Posterior cingulate gyrus (tissue), 11 donors: ENCODE data around the gene AARSD1.
A peak's percentile ranks its signal among the peaks of the same experiment; 100 is the strongest.
"Not testable (repeated sequence)": the region's sequence is repeated elsewhere in the genome, so short reads cannot be mapped to it uniquely, and the experiment has no call there.

Source experiments
- DNase-seq, 10 donors: peaks; one replicate each; pipeline versions ENCODE4 v3.0.0 to v3.0.0-alpha.2; 2020 to 2021; ENCODE audit warnings: mixed read lengths in 3 of 10
- intact Hi-C: fragments of 100-400 bp; cut with DNase I; formaldehyde crosslinking; loops from one replicate; pipeline ENCODE4 v1.15.1; 2023

Gene AARSD1

GRCh38 chr17:42964161-42964932 lies at the start of gene AARSD1:
Gene AARSD1, minus strand, starts transcription at chr17:42964454. Its CDS starts 14 bp downstream, at chr17:42964440.
- peak; percentile 84 to 98 (median 88) for DNase-seq
- intact Hi-C loops = loop anchor here (1.0 kb wide), 1 partner anchor 34 kb away; the partner anchor contains the start of gene RPL27

- intact Hi-C loops = no loop called here
- DNase-seq = peak in 1 of 10 donors; percentile 59
Measured at GRCh38 chr17:43013296-43013695, 49.0 kb upstream of the AARSD1 start.

- DNase-seq = peak in 1 of 10 donors; percentile 23
- intact Hi-C loops = no loop called here
Measured at GRCh38 chr17:43011728-43012472, 47.6 kb upstream of the AARSD1 start.

- intact Hi-C loops = no loop called here
- no peak for DNase-seq
Measured at GRCh38 chr17:43010667-43011308, 46.5 kb upstream of the AARSD1 start.

- DNase-seq = peak; percentile 37 to 96 (median 74)
- intact Hi-C loops = no loop called here
Measured at GRCh38 chr17:43006639-43007551, 42.6 kb upstream of the AARSD1 start, which contains the start of gene IFI35. Gene IFI35, plus strand, starts transcription at chr17:43006784. Its CDS starts 164 bp downstream, at chr17:43006948.

- DNase-seq = peak in 1 of 10 donors; percentile 0
Measured at GRCh38 chr17:43003542-43004172, 39.4 kb upstream of the AARSD1 start.

GRCh38 chr17:43000894-43001293 lies 36.6 kb upstream of the AARSD1 start:
- DNase-seq, intact Hi-C loops: not testable (repeated sequence)

More at GRCh38 chr17:43003542-43004172, 39.4 kb upstream of the AARSD1 start:
- intact Hi-C loops = no loop called here

- intact Hi-C loops = loop anchor here (5.0 kb wide), 1 partner anchor 157 kb away; the partner anchor contains the start of gene AOC2
- DNase-seq = peak in 1 of 10 donors; percentile 15
Measured at GRCh38 chr17:42999003-42999525, 34.8 kb upstream of the AARSD1 start.

GRCh38 chr17:42997984-42998938 lies 34.0 kb upstream of the AARSD1 start, which contains the start of gene RPL27:
Gene RPL27, plus strand, starts transcription at chr17:42998419. Its CDS starts 332 bp downstream, at chr17:42998751.
- intact Hi-C loops = loop anchor here (1.0 to 5.0 kb wide), 2 partner anchors 34 to 156 kb away; partner anchors contain the start of genes AARSD1 and AOC2
- peak; percentile 97 to 100 (median 99) for DNase-seq

- no peak for DNase-seq
- intact Hi-C loops = loop anchor here (5.0 kb wide), 1 partner anchor 155 kb away; the partner anchor contains the start of gene AOC2
Measured at GRCh38 chr17:42997390-42997983, 33.2 kb upstream of the AARSD1 start.

- DNase-seq, intact Hi-C loops: not testable (repeated sequence)
Measured at GRCh38 chr17:42993913-42994312, 29.7 kb upstream of the AARSD1 start.

GRCh38 chr17:42992872-42993271 lies 28.6 kb upstream of the AARSD1 start:
- DNase-seq = no peak
- intact Hi-C loops = no loop called here

- no peak for DNase-seq
- intact Hi-C loops = no loop called here
Measured at GRCh38 chr17:42991471-42991870, 27.2 kb upstream of the AARSD1 start.

- no peak for DNase-seq
- intact Hi-C loops = no loop called here
Measured at GRCh38 chr17:42989726-42990652, 25.7 kb upstream of the AARSD1 start.

- intact Hi-C loops = no loop called here
- no peak for DNase-seq
Measured at GRCh38 chr17:42989141-42989540, 24.9 kb upstream of the AARSD1 start.

GRCh38 chr17:42985225-42985624 lies 21.0 kb upstream of the AARSD1 start:
- intact Hi-C loops = no loop called here
- no peak for DNase-seq
